Upper lobe of left lung (tissue), 4 donors: ENCODE measurements around the gene DCP2.

ENCODE experiments used
- CTCF ChIP-seq, 6 experiments: fragments of 450-650 bp in 4 of 6; fragments of 200-600 bp in 2 of 6; sonication (generic) in 2 of 6; IDR thresholded peaks; one replicate each; pipeline ENCODE4 v1.5.1; 2016 to 2019; ENCODE audit warnings: antibody characterized with exemption in 6 of 6
- EP300 ChIP-seq, 4 donors: sonication (generic); formaldehyde crosslinking; IDR thresholded peaks; one replicate each; pipeline ENCODE4 v1.5.1; 2017; ENCODE audit warnings: antibody characterized with exemption in 4 of 4, control low read depth in 2 of 4
- POLR2A ChIP-seq, 4 donors: fragments of 450-650 bp; IDR thresholded peaks; one replicate each; pipeline ENCODE4 v1.5.1; 2016 to 2017; ENCODE audit warnings: antibody characterized with exemption in 4 of 4, mild to moderate bottlenecking in 2 of 4
- POLR2AphosphoS5 ChIP-seq, 2 donors: sonication (generic); formaldehyde crosslinking; IDR thresholded peaks; one replicate each; pipeline ENCODE4 v1.5.1; 2017; ENCODE audit warnings: antibody characterized with exemption in 2 of 2

GRCh38 chr5:112986224-112986623, 9.6 kb downstream of the DCP2 start:
- TF ChIP-seq POLR2A (IDR thresholded peaks at IDR 0.05) (no peak), POLR2AphosphoS5 (IDR thresholded peaks at IDR 0.05) (no peak), CTCF (IDR thresholded peaks at IDR 0.05) (no peak), EP300 (IDR thresholded peaks at IDR 0.05) (no peak)
